ENCODE results near the gene ZFAND5.

ZFAND5 gene

DNA sequence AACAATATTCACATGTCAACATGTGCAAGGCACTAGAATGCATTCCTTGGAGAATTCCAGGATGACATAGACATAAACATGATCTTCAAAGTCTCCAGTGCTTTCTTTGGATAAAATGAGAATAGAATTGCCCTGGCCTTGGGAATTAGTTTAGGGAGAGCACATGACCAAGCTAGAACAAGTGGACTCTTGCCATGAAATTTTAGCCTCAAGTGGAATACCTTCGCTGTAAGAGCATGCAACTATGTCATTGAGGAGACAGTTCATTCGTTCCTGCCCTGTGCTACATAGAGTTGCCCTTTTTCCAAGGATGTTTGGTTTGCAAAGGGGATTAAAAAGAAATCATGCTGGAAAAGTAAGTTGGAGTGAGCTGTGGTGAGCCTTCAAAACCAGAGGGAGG is 42.7 kb downstream of the ZFAND5 start:
- DNase-seq = no peak

GRCh38 chr9:72315510-72316311 is 49.3 kb downstream of the ZFAND5 start:
- DNase-seq = no peak

- DNase-seq = no peak
These were observed 49.9 kb downstream of the ZFAND5 start for GRCh38 chr9:72315089-72315509.

DNA sequence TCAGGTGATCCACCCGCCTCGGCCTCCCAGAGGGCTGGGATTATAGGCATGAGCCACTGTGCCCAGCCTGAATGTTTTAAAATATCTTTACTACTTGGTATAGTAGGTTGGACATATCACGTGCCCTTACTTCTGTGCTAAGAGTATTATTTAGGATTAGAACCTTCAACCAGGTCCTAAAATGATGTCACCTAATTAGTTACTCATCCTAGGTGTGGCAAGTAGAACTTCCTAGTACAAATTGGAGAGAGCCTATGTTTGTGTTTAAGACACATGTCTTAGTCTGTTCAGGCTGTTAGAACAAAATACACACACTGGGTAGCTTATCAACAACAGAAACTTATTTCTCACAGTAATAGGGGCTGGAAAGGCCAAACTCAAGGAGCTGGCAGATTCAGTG is 51.5 kb downstream of the ZFAND5 start:
- no peak for DNase-seq

GRCh38 chr9:72312386-72312987 is 52.5 kb downstream of the ZFAND5 start:
- DNase-seq = no peak

DNA sequence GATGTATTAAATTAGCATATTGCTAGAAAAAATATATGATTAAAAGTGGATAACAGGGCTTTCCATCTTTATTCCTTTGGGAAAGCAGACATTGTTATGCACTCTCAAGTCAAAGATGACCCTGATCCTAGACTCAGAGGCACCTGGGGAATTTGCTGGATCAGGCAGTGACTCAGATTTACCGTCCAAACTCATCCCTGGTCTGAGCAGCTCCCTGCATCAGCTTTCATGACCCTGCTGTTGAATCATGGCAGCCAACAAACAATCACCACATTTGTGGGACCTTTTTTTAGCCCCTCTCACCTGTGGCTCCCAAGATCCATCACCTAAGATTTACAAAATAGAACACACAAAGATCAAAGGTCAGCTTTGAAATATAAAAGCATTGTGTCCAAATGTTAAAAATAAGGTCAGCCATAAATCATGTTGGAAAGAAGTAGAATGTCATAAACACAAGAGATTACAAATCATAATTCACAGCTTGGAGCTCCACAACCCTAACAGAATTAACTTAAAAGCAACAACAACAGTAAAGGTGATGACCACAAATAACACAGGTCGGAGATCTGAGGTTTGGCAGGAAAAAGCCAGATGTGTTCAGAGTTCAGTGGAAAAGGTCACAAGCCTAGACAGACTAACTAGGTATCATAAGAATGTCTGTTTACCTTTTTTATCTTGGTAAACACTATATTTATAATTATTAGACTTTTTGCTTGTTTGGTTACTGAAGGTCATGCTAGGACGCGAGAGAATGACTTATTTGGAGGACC is 55.5 kb downstream of the ZFAND5 start:
- DNase-seq = no peak

GRCh38 chr9:72306761-72307160 is 58.2 kb downstream of the ZFAND5 start:
- peak in 1 of 5 experiments; percentile 9 for DNase-seq

- no peak for DNase-seq
These were observed 59.3 kb downstream of the ZFAND5 start for GRCh38 chr9:72305707-72306106.

GRCh38 chr9:72305102-72305546 is 59.9 kb downstream of the ZFAND5 start:
- peak in 1 of 5 experiments; percentile 72 for DNase-seq

- no peak for DNase-seq
These were observed 60.5 kb downstream of the ZFAND5 start for GRCh38 chr9:72304538-72304937.
